ENCODE results near the gene UBR2. TPM values are rescaled to one million over a fixed set of nuclear protein-coding genes. Genes with fewer than 3 reads are reported as not detected.

The UBR2 gene
- total and polyA plus RNA-seq, 2 of the 13 experiments (the other 11 are each of a cell fraction or from before 2014, with no cell fraction given), result 17.6 to 29.3 TPM

- H3K36me3 ChIP-seq (replicated peaks in 1 of 2; ENCODE audit: control insufficient read depth in 1 of 2, insufficient read depth in 2 of 2, low read length in 2 of 2), result peaks cover 6 to 58% of the 10 kb centered on the region in 2 experiments
- ATAC-seq (no peak), DNase-seq (ENCODE audit: low spot score) (no peak), FAIRE-seq (no peak)
- no peaks in the 10 kb centered on the region for H3K79me2 ChIP-seq (ENCODE audit: insufficient read depth, low read length)
- ChIA-PET CTCF (ENCODE audit: low intra/inter-chr PET ratio, low total read pairs) (no interaction called here), POLR2A (no interaction called here)
- TF ChIP-seq CSRNP1 (CRISPR knock-in tag; IDR thresholded peaks at IDR 0.05), result no peak
- TF ChIP-seq HNRNPL (IDR thresholded peaks at IDR 0.05; ENCODE audit: low read depth, low read length), result no peak
- no peak for TF ChIP-seq STAT6 (CRISPR knock-in tag; IDR thresholded peaks at IDR 0.05; ENCODE audit: borderline replicate concordance)
- no peak for TF ChIP-seq RBFOX2 (IDR thresholded peaks at IDR 0.05; ENCODE audit: low read depth, low read length)
- TF ChIP-seq SCMH1 (CRISPR knock-in tag; IDR thresholded peaks at IDR 0.05; ENCODE audit: borderline replicate concordance), result no peak
- no peak for TF ChIP-seq POGZ (CRISPR knock-in tag; IDR thresholded peaks at IDR 0.05)
- TF ChIP-seq SKIL (CRISPR knock-in tag; IDR thresholded peaks at IDR 0.05; ENCODE audit: borderline replicate concordance), result no peak
- no peak for TF ChIP-seq ZNF121 (CRISPR knock-in tag; IDR thresholded peaks at IDR 0.05)
- TF ChIP-seq BHLHE40 (IDR thresholded peaks at IDR 0.05; ENCODE audit: low read length), result no peak
- no peak for TF ChIP-seq ZFP41 (CRISPR knock-in tag; IDR thresholded peaks at IDR 0.05; ENCODE audit: borderline replicate concordance)
- no peak for TF ChIP-seq MATR3 (CRISPR knock-in tag; IDR thresholded peaks at IDR 0.05)
- TF ChIP-seq ZNF205 (CRISPR knock-in tag; IDR thresholded peaks at IDR 0.05), result no peak
- TF ChIP-seq RERE (CRISPR knock-in tag; IDR thresholded peaks at IDR 0.05; ENCODE audit: low read depth), result no peak
- no peaks in the 10 kb centered on the region for H3K4me1 ChIP-seq (ENCODE audit: insufficient read depth, low read length)
- in situ Hi-C loops (cut with HindIII; ENCODE audit: extremely low pct_ligation_motif_present, low pct_unique_long_range_greater_than_20kb) (no loop called here), intact Hi-C loops (cut with micrococcal nuclease; ENCODE audit: unreplicated experiment) (no loop called here)
- H3K27ac ChIP-seq (ENCODE audit: extremely low read length, insufficient read depth, low read length), result no peak overlapping the region
- whole genome bisulfite sequencing (ENCODE audit: low lambda C conversion rate), result 96% methylated on average over 3 of the region's 3 CpGs
- no peak overlapping the region for H2AFZ ChIP-seq (ENCODE audit: low read length)
- no peak overlapping the region for H3K4me3 ChIP-seq (replicated peaks in 1 of 3; ENCODE audit: insufficient read depth in 1 of 3, low read depth in 2 of 3, low read length in 3 of 3)
- H3K9me3 ChIP-seq (ENCODE audit: low read length), result no peaks in the 10 kb centered on the region
- no peak overlapping the region for H3K9ac ChIP-seq (ENCODE audit: insufficient read depth, low read depth, low read length)
- H3K27me3 ChIP-seq (ENCODE audit: control insufficient read depth in 1 of 2, insufficient read depth in 2 of 2, low read length in 2 of 2), result no peaks in the 10 kb centered on the region
- H3K4me2 ChIP-seq (ENCODE audit: low read depth, low read length), result no peak overlapping the region
- no TSS peak for BruUV-seq (replicated peaks)
- H4K20me1 ChIP-seq (ENCODE audit: insufficient read depth, low read length), result no peaks in the 10 kb centered on the region
Observed at GRCh38 chr6:42616716-42617115, 52.9 kb downstream of the UBR2 start.
